Cardiac muscle cell (in vitro differentiated cells and primary cell): ENCODE results near the gene PROC. TPM values are rescaled to one million over a fixed set of nuclear protein-coding genes. Genes with fewer than 3 reads are reported as not detected.

Experiments used
- DNase-seq, 2 donors: peaks; one replicate each; pipeline versions ENCODE4 v3.0.0 to v3.0.0-alpha.2; 2010 to 2017; ENCODE audit warnings: low read depth in 1 of 2, low spot score in 1 of 2
- H3K27ac ChIP-seq: fragments of 200-600 bp; sonication (generic); 2 replicates; pipeline ENCODE4 v1.5.1; 2016
- H3K27me3 ChIP-seq: fragments of 200-600 bp; sonication (generic); 2 replicates; pipeline ENCODE4 v1.6.0; 2016; ENCODE audit warnings: control low read depth
- H3K36me3 ChIP-seq: fragments of 200-600 bp; sonication (generic); 2 replicates; pipeline ENCODE4 v1.5.1; 2016; ENCODE audit warnings: control low read depth
- H3K4me1 ChIP-seq: fragments of 200-600 bp; sonication (generic); 2 replicates; pipeline ENCODE4 v1.8.1; 2017; ENCODE audit warnings: low read depth, mild to moderate bottlenecking, mixed run types
- H3K4me3 ChIP-seq: fragments of 200-600 bp; sonication (generic); 2 replicates; pipeline ENCODE4 v1.5.1; 2016; ENCODE audit warnings: mild to moderate bottlenecking
- H3K9me3 ChIP-seq: fragments of 200-600 bp; sonication (generic); 2 replicates; pipeline ENCODE4 v1.5.1; 2017; ENCODE audit warnings: low read depth, mild to moderate bottlenecking, control low read depth
- CTCF ChIP-seq: IDR thresholded peaks from 2 replicates; pipeline ENCODE4 v1.5.1; 2012; ENCODE audit warnings: low read depth, mild to moderate bottlenecking, low read length
- polyA plus RNA-seq: library from polyadenylated mRNA; unstranded; fragments of >200 nt; fragmentation: Nextera tagmentation; extraction: Ambion mirVana; gene quantifications from 2 replicates; pipeline ENCODE4 v1.2.1, GENCODE V29; 2016
- total RNA-seq: library from RNA; depleted of rRNA; stranded (reverse); fragments of >200 nt; gene quantifications from 2 replicates; pipeline ENCODE4 v1.2.3, GENCODE V29; 2016

PROC gene
- total and polyA plus RNA-seq, 2 experiments from 2014 or later: not detected

DNA sequence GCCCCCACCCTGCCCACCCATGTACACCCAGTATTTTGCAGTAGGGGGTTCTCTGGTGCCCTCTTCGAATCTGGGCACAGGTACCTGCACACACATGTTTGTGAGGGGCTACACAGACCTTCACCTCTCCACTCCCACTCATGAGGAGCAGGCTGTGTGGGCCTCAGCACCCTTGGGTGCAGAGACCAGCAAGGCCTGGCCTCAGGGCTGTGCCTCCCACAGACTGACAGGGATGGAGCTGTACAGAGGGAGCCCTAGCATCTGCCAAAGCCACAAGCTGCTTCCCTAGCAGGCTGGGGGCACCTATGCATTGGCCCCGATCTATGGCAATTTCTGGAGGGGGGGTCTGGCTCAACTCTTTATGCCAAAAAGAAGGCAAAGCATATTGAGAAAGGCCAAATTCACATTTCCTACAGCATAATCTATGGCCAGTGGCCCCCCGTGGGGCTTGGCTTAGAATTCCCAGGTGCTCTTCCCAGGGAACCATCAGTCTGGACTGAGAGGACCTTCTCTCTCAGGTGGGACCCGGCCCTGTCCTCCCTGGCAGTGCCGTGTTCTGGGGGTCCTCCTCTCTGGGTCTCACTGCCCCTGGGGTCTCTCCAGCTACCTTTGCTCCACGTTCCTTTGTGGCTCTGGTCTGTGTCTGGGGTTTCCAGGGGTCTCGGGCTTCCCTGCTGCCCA, 9.3 kb downstream of the PROC start:
- no peak overlapping the region for H3K27ac ChIP-seq
- no peak overlapping the region for H3K4me3 ChIP-seq
- H3K27me3 ChIP-seq: peaks cover 30% of the 10 kb centered on the region
- no peak for DNase-seq
- no peaks in the 10 kb centered on the region for H3K4me1 ChIP-seq
- no peaks in the 10 kb centered on the region for H3K9me3 ChIP-seq
- H3K36me3 ChIP-seq: no peaks in the 10 kb centered on the region
- no peak for TF ChIP-seq CTCF

- Histone ChIP-seq H3K27ac (no peak overlapping the region), H3K36me3 (no peaks in the 10 kb centered on the region), H3K4me1 (no peaks in the 10 kb centered on the region), H3K4me3 (no peak overlapping the region), H3K9me3 (no peaks in the 10 kb centered on the region), H3K27me3 (peaks cover 23% of the 10 kb centered on the region)
- no peak for DNase-seq
- TF ChIP-seq CTCF: no peak
Measured at GRCh38 chr2:127428057-127428814, 10.0 kb downstream of the PROC start.

DNA sequence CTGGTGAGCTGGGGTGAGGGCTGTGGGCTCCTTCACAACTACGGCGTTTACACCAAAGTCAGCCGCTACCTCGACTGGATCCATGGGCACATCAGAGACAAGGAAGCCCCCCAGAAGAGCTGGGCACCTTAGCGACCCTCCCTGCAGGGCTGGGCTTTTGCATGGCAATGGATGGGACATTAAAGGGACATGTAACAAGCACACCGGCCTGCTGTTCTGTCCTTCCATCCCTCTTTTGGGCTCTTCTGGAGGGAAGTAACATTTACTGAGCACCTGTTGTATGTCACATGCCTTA, 10.5 kb downstream of the PROC start:
- H3K9me3 ChIP-seq: no peaks in the 10 kb centered on the region
- no peak for DNase-seq
- H3K27me3 ChIP-seq: peaks cover 17% of the 10 kb centered on the region
- TF ChIP-seq CTCF: no peak
- H3K4me1 ChIP-seq: no peaks in the 10 kb centered on the region
- no peak overlapping the region for H3K4me3 ChIP-seq
- H3K27ac ChIP-seq: no peak overlapping the region
- H3K36me3 ChIP-seq: no peaks in the 10 kb centered on the region

GRCh38 chr2:127429291-127429690, 11.1 kb downstream of the PROC start:
- Histone ChIP-seq H3K27me3 (peaks cover 12% of the 10 kb centered on the region), H3K4me1 (no peaks in the 10 kb centered on the region), H3K4me3 (no peak overlapping the region), H3K27ac (no peak overlapping the region), H3K36me3 (no peaks in the 10 kb centered on the region), H3K9me3 (no peaks in the 10 kb centered on the region)
- no peak for DNase-seq
- no peak for TF ChIP-seq CTCF

DNA sequence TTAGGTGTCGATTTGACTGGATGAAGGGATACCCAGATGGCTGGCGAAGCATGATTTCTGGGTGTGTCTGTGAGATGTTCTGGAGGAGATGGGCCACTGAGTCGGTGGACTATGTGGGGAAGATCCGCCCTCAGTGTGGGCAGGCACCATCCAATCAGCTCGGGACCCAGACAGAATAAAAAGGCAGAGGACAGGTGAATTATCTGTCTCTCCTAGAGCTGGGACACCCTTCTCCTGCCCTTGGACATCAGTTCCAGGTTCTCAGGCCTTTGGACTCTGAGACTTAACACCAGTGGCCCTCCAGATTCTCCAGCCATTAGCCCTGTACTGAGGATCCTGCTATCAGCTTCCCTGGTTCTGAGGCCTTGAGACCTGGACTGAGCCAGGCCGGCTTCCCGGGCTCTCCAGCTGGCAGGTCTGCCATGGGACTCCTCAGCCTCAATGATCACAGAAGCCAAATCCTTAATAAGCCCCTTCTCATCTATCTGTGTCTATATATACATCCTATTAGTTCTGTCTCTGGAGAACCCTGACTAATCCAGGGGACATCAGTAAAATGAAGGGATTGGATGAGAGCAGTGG, 11.7 kb downstream of the PROC start:
- TF ChIP-seq CTCF: no peak
- Histone ChIP-seq H3K36me3 (no peaks in the 10 kb centered on the region), H3K27me3 (peaks cover 6% of the 10 kb centered on the region), H3K4me1 (no peaks in the 10 kb centered on the region), H3K27ac (no peak overlapping the region), H3K4me3 (no peak overlapping the region), H3K9me3 (no peaks in the 10 kb centered on the region)
- DNase-seq: no peak
